ENCODE results near the gene MCC.

Gene MCC

GRCh38 chr5:113513384-113514288 is 25.4 kb upstream of the MCC start, which contains the start of gene YTHDC2 (continued):
- TF ChIP-seq ZNF580 (tag by site-specific recombination; IDR thresholded peaks at IDR 0.05) (no peak), ZNF555 (tag by site-specific recombination; conservative IDR thresholded peaks at IDR 0.05) (no peak), ZNF138 (tag by site-specific recombination; IDR thresholded peaks at IDR 0.05; ENCODE audit: borderline replicate concordance) (no peak), ZNF140 (tag by site-specific recombination; IDR thresholded peaks at IDR 0.05) (no peak), ZNF548 (tag by site-specific recombination; IDR thresholded peaks at IDR 0.05) (no peak), ZNF623 (tag by site-specific recombination; IDR thresholded peaks at IDR 0.05) (no peak), ZNF10 (tag by site-specific recombination; IDR thresholded peaks at IDR 0.05) (no peak), ZNF24 (tag by site-specific recombination; IDR thresholded peaks at IDR 0.05) (peak; percentile 100)

DNA sequence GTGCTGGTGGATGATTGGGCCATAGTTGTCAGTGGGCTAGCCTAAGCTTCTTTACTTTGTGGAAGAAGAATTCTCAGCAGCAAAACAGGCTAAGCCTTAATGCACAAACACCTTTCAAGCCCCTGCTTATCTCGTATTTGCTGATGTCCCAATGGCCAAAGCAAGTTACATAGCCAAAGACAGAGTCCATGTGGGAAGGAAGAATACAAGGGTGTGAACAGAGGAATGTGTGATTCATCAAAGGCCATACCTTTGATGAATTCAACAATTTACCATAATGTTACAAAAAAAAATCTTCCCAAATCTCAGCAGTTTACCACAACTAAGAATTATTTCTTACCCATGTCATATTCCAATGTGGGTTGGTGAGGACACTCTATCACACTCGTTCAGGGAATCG is 24.1 kb upstream of the MCC start:
- CTCF ChIA-PET, result interaction anchor here (1.0 to 4.6 kb wide), 5 partner anchors 134 to 516 kb away, joined by 3 to 58 read pairs (median 36); no protein-coding TSS in a partner anchor
- POLR2A ChIA-PET, result interaction anchor here (0.6 kb wide), 1 partner anchor 314 kb away, joined by 3 read pairs; no protein-coding TSS in a partner anchor
- peaks cover 5 to 20% of the 10 kb centered on the region in 2 experiments; a peak in 2 of 3 replicates for H3K36me3 ChIP-seq (ENCODE audit: control insufficient read depth in 2 of 2, insufficient read depth in 1 of 2, low read length in 2 of 2)

DNA sequence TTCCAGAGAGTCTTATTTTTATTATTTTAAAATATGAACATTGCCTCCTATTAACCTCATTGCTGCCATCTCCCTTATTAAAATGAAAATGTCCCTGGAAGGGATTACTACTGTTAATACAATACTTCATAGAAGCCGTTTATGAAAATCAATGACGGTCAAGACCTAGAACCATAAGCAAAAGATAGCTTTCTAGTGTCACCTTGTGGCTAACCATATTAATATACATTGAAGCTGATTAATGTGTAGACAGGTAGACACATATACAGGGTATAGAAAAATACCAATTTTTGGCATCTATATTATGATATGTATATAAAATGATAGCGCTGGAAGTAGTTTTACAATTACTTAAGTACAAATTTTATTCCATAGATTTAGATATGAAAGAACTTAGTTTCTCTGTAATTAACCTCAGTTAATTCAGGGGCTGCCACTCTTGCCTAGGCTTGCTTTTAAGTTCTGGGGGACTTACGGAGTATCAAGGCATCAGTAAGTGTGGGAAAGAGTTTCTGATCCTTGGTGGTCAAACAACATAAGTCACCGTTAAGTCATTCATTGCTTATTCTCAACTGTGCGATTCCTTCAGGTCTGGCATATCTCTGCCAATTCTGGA is 22.7 kb upstream of the MCC start:
- CTCF ChIA-PET, result interaction anchor here (0.6 to 4.6 kb wide), 28 partner anchors 14 to 959 kb away, joined by 3 to 58 read pairs (median 4); no protein-coding TSS in a partner anchor
- POLR2A ChIA-PET, result interaction anchor here (0.7 to 1.3 kb wide), 2 partner anchors 23 to 137 kb away, joined by 3 read pairs; partner anchors contain the start of gene MCC
- H3K4me1 ChIP-seq (ENCODE audit: control insufficient read depth, insufficient read depth, low read length), result no peaks in the 10 kb centered on the region
- no peak overlapping the region for H3K27ac ChIP-seq (ENCODE audit: extremely low read depth, low read depth, low read length)
- peaks cover 5 to 6% of the 10 kb centered on the region in 2 experiments; a peak in 2 of 3 replicates for H3K36me3 ChIP-seq (ENCODE audit: control insufficient read depth in 2 of 2, insufficient read depth in 1 of 2, low read length in 2 of 2)
- H3K4me3 ChIP-seq (ENCODE audit: low read depth, low read length), result no peak overlapping the region
- no peaks in the 10 kb centered on the region for H3K9me3 ChIP-seq (ENCODE audit: control insufficient read depth, insufficient read depth, low read depth, low read length)
- TF ChIP-seq ZNF16 (tag by site-specific recombination; IDR thresholded peaks at IDR 0.05; ENCODE audit: low read depth) (no peak), ZEB2 (tag by site-specific recombination; IDR thresholded peaks at IDR 0.05) (no peak), ZNF473 (tag by site-specific recombination; IDR thresholded peaks at IDR 0.05) (no peak), ZNF791 (tag by site-specific recombination; IDR thresholded peaks at IDR 0.05) (no peak), ZNF544 (tag by site-specific recombination; IDR thresholded peaks at IDR 0.05) (no peak), ZNF280D (tag by site-specific recombination; IDR thresholded peaks at IDR 0.05) (no peak), ZNF366 (tag by site-specific recombination; conservative IDR thresholded peaks at IDR 0.05) (no peak), ZNF48 (tag by site-specific recombination; IDR thresholded peaks at IDR 0.05) (no peak), ZNF600 (tag by site-specific recombination; IDR thresholded peaks at IDR 0.05) (no peak), ZNF660 (tag by site-specific recombination; IDR thresholded peaks at IDR 0.05) (0 out of 2 replicates have a peak, but pooled peaks have one; percentile 35), ZNF248 (tag by site-specific recombination; IDR thresholded peaks at IDR 0.05) (no peak), ZNF423 (tag by site-specific recombination; IDR thresholded peaks at IDR 0.05) (no peak), ZNF223 (tag by site-specific recombination; IDR thresholded peaks at IDR 0.05) (no peak)
- TF ChIP-seq, protein P1, sequence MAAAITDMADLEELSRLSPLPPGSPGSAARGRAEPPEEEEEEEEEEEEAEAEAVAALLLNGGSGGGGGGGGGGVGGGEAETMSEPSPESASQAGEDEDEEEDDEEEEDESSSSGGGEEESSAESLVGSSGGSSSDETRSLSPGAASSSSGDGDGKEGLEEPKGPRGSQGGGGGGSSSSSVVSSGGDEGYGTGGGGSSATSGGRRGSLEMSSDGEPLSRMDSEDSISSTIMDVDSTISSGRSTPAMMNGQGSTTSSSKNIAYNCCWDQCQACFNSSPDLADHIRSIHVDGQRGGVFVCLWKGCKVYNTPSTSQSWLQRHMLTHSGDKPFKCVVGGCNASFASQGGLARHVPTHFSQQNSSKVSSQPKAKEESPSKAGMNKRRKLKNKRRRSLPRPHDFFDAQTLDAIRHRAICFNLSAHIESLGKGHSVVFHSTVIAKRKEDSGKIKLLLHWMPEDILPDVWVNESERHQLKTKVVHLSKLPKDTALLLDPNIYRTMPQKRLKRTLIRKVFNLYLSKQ (tag by site-specific recombination; IDR thresholded peaks at IDR 0.05; ENCODE audit: borderline replicate concordance), result no peak
- TF ChIP-seq, protein P2, sequence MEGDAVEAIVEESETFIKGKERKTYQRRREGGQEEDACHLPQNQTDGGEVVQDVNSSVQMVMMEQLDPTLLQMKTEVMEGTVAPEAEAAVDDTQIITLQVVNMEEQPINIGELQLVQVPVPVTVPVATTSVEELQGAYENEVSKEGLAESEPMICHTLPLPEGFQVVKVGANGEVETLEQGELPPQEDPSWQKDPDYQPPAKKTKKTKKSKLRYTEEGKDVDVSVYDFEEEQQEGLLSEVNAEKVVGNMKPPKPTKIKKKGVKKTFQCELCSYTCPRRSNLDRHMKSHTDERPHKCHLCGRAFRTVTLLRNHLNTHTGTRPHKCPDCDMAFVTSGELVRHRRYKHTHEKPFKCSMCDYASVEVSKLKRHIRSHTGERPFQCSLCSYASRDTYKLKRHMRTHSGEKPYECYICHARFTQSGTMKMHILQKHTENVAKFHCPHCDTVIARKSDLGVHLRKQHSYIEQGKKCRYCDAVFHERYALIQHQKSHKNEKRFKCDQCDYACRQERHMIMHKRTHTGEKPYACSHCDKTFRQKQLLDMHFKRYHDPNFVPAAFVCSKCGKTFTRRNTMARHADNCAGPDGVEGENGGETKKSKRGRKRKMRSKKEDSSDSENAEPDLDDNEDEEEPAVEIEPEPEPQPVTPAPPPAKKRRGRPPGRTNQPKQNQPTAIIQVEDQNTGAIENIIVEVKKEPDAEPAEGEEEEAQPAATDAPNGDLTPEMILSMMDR (tag by site-specific recombination; IDR thresholded peaks at IDR 0.05), result peak; percentile 35; the same call in 1 of the 2 replicates

More for the DNA sequence above, 24.1 kb upstream of the MCC start:
- H3K9me3 ChIP-seq (ENCODE audit: control insufficient read depth, insufficient read depth, low read depth, low read length), result no peaks in the 10 kb centered on the region
- TF ChIP-seq FEZF1 (tag by site-specific recombination; IDR thresholded peaks at IDR 0.05), result no peak
- no peak for TF ChIP-seq ZNF302 (tag by site-specific recombination; IDR thresholded peaks at IDR 0.05; ENCODE audit: low read depth)
- TF ChIP-seq ZNF423 (tag by site-specific recombination; IDR thresholded peaks at IDR 0.05), result no peak
- no peak for TF ChIP-seq ZFHX2 (tag by site-specific recombination; conservative IDR thresholded peaks at IDR 0.05)
- no peak for TF ChIP-seq SALL2 (tag by site-specific recombination; IDR thresholded peaks at IDR 0.05; ENCODE audit: borderline replicate concordance)
- TF ChIP-seq ZNF629 (tag by site-specific recombination; IDR thresholded peaks at IDR 0.05), result no peak
- TF ChIP-seq ZNF335 (tag by site-specific recombination; conservative IDR thresholded peaks at IDR 0.05), result no peak
- no peak for TF ChIP-seq ZNF37A (tag by site-specific recombination; IDR thresholded peaks at IDR 0.05)
- no peaks in the 10 kb centered on the region for H3K4me1 ChIP-seq (ENCODE audit: control insufficient read depth, insufficient read depth, low read length)
- H3K4me3 ChIP-seq (ENCODE audit: low read depth, low read length), result no peak overlapping the region
- no peak overlapping the region for H3K27ac ChIP-seq (ENCODE audit: extremely low read depth, low read depth, low read length)
